Suprapubic skin (tissue), 4 donors: ENCODE measurements around the gene RBM4B. TPM values are rescaled to one million over a fixed set of nuclear protein-coding genes. Genes with fewer than 3 reads are reported as not detected.

Source experiments
- DNase-seq, 2 donors: peaks; one replicate each; pipeline ENCODE4 v3.0.0-alpha.2; 2019; ENCODE audit warnings: low spot score in 2 of 2
- H3K27ac ChIP-seq: fragments of 200-600 bp; sonication (generic); one replicate; pipeline ENCODE4 v1.5.1; 2019
- H3K27me3 ChIP-seq: fragments of 200-600 bp; sonication (generic); one replicate; pipeline ENCODE4 v1.5.1; 2019
- H3K36me3 ChIP-seq: fragments of 200-600 bp; sonication (generic); one replicate; pipeline ENCODE4 v1.5.1; 2019
- H3K4me1 ChIP-seq: fragments of 200-600 bp; sonication (generic); one replicate; pipeline ENCODE4 v1.5.1; 2019
- H3K4me3 ChIP-seq: fragments of 200-600 bp; sonication (generic); one replicate; pipeline ENCODE4 v1.5.1; 2019; ENCODE audit warnings: mild to moderate bottlenecking
- H3K9me3 ChIP-seq: fragments of 200-600 bp; sonication (generic); one replicate; pipeline ENCODE4 v1.5.1; 2019
- CTCF ChIP-seq, 2 donors: fragments of 200-600 bp in 1 of 2; fragments of 450-650 bp in 1 of 2; sonication (generic) in 1 of 2; IDR thresholded peaks; one replicate each; pipeline ENCODE4 v1.5.1; 2016 to 2019; ENCODE audit warnings: antibody characterized with exemption in 2 of 2, mild to moderate bottlenecking in 1 of 2, moderate library complexity in 1 of 2
- EP300 ChIP-seq: sonication (generic); formaldehyde crosslinking; IDR thresholded peaks from one replicate; pipeline ENCODE4 v1.6.1; 2017; ENCODE audit warnings: antibody characterized with exemption
- POLR2A ChIP-seq, 2 donors: fragments of 450-650 bp; IDR thresholded peaks; one replicate each; pipeline ENCODE4 v1.6.1; 2017; ENCODE audit warnings: antibody characterized with exemption in 2 of 2, mild to moderate bottlenecking in 2 of 2, moderate library complexity in 2 of 2
- POLR2AphosphoS5 ChIP-seq, 3 donors: sonication (generic); formaldehyde crosslinking; IDR thresholded peaks; one replicate each; pipeline ENCODE4 v1.6.1; 2017; ENCODE audit warnings: antibody characterized with exemption in 3 of 3
- WGBS: methylation state at CpG from one replicate; pipeline ENCODE4 v1.1.5; 2018; 5-methylcytosine and 5-hydroxymethylcytosine counted together
- total RNA-seq, 4 donors: library from RNA; depleted of rRNA; stranded (reverse); fragments of >200 nt; gene quantifications; one replicate each; pipeline ENCODE4 v1.1.0, GENCODE V29; 2016

The RBM4B gene
- total RNA-seq, 4 donors from 2014 or later: 16.7 to 27.1 (median 22.0) TPM

- H3K4me1 ChIP-seq: peaks cover 38% of the 10 kb centered on the region
- WGBS: 89% methylated on average over 16 of the region's 16 CpGs
Observed at GRCh38 chr11:66722745-66723651, 45.3 kb upstream of the RBM4B start.

GRCh38 chr11:66721939-66722338 lies 44.3 kb upstream of the RBM4B start:
- no peak for DNase-seq
- peaks cover 35% of the 10 kb centered on the region for H3K4me1 ChIP-seq
- H3K9me3 ChIP-seq: no peaks in the 10 kb centered on the region
- WGBS: 97% methylated on average over 9 of the region's 9 CpGs
- no peak overlapping the region for H3K27ac ChIP-seq
- TF ChIP-seq POLR2A (IDR thresholded peaks at IDR 0.05) (no peak), POLR2AphosphoS5 (IDR thresholded peaks at IDR 0.05) (no peak), CTCF (IDR thresholded peaks at IDR 0.05) (no peak), EP300 (no peak)
- peaks cover 5% of the 10 kb centered on the region for H3K27me3 ChIP-seq
- H3K4me3 ChIP-seq: no peak overlapping the region
- H3K36me3 ChIP-seq: no peaks in the 10 kb centered on the region

More at GRCh38 chr11:66722745-66723651, 45.3 kb upstream of the RBM4B start:
- H3K36me3 ChIP-seq: no peaks in the 10 kb centered on the region
- no peak overlapping the region for H3K4me3 ChIP-seq
- TF ChIP-seq POLR2A (IDR thresholded peaks at IDR 0.05) (no peak), CTCF (IDR thresholded peaks at IDR 0.05) (no peak), EP300 (no peak), POLR2AphosphoS5 (IDR thresholded peaks at IDR 0.05) (no peak)
- peaks cover 5% of the 10 kb centered on the region for H3K27me3 ChIP-seq
- no peak overlapping the region for H3K27ac ChIP-seq
- no peak for DNase-seq
- H3K9me3 ChIP-seq: no peaks in the 10 kb centered on the region

GRCh38 chr11:66720899-66721470 lies 43.3 kb upstream of the RBM4B start:
- no peaks in the 10 kb centered on the region for H3K36me3 ChIP-seq
- H3K9me3 ChIP-seq: no peaks in the 10 kb centered on the region
- WGBS: 84% methylated on average over 13 of the region's 13 CpGs
- peaks cover 38% of the 10 kb centered on the region for H3K4me1 ChIP-seq
- no peak for TF ChIP-seq CTCF (IDR thresholded peaks at IDR 0.05)
- no peak for TF ChIP-seq POLR2AphosphoS5 (IDR thresholded peaks at IDR 0.05)
- no peak overlapping the region for H3K4me3 ChIP-seq
- H3K27me3 ChIP-seq: no peaks in the 10 kb centered on the region
- peak overlapping the region; percentile 73 for H3K27ac ChIP-seq
- DNase-seq: no peak

GRCh38 chr11:66720223-66720898 lies 42.7 kb upstream of the RBM4B start:
- Histone ChIP-seq H3K4me1 (peaks cover 38% of the 10 kb centered on the region), H3K9me3 (no peaks in the 10 kb centered on the region), H3K27ac (peak overlapping the region; percentile 88), H3K4me3 (no peak overlapping the region), H3K36me3 (peaks cover 4% of the 10 kb centered on the region), H3K27me3 (no peaks in the 10 kb centered on the region)
- no peak for TF ChIP-seq CTCF (IDR thresholded peaks at IDR 0.05)
- no peak for TF ChIP-seq POLR2AphosphoS5 (IDR thresholded peaks at IDR 0.05)
- no peak for TF ChIP-seq EP300
- TF ChIP-seq POLR2A (IDR thresholded peaks at IDR 0.05): no peak
- 44% methylated on average over 15 of the region's 15 CpGs for WGBS
- DNase-seq: no peak
